Measurements from ENCODE around the gene XPO4. TPM values are rescaled to one million over a fixed set of nuclear protein-coding genes. Genes with fewer than 3 reads are reported as not detected.

Gene XPO4
- total and polyA plus RNA-seq, 2 donors (not counting 3 experiments of a cell fraction or from before 2014, with no cell fraction given) = 6.0 to 22.5 TPM

DNA sequence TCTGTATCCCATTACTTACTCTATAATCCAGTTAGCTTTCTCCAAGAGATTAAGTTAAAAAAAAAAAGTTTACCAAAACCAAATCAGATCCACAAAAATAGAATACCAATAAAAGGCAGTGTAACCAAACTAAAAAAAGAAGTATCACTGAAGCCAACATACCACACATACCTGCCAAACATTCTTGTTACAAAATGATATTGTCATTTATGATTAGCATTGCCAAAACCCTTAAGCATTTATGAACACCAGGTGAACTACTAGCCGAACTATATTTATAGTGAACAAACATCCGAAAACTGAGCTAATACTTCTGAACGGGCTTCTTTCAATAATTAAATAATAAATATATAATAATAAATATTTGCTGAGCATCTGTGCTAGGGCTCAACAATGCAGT is 69.7 kb downstream of the XPO4 start:
- Histone ChIP-seq H3K27ac (ENCODE audit: insufficient read depth, low read depth, low read length) (no peak overlapping the region), H3K4me1 (ENCODE audit: control insufficient read depth, extremely low read depth, insufficient read depth, low read length) (peaks cover 3% of the 10 kb centered on the region), H3K9ac (replicated peaks; ENCODE audit: extremely low read depth, insufficient read depth, low read length) (no peak overlapping the region), H4K20me1 (replicated peaks; ENCODE audit: control insufficient read depth, extremely low read depth, insufficient read depth, low read length) (no peaks in the 10 kb centered on the region), H3K9me1 (replicated peaks; ENCODE audit: control insufficient read depth, extremely low read depth, insufficient read depth, low read length) (no peaks in the 10 kb centered on the region), H3K79me2 (ENCODE audit: control insufficient read depth, insufficient read depth, low read length) (no peaks in the 10 kb centered on the region), H3K27me3 (ENCODE audit: control insufficient read depth in 2 of 2, insufficient read depth in 2 of 2, low read length in 2 of 2) (no peaks in the 10 kb centered on the region), H2AFZ (ENCODE audit: low read depth, low read length) (no peak overlapping the region), H3K9me3 (replicated peaks; ENCODE audit: control insufficient read depth, insufficient read depth, low read length) (no peaks in the 10 kb centered on the region), H3K4me2 (ENCODE audit: insufficient read depth, low read length) (no peak overlapping the region), H3K4me3 (replicated peaks in 1 of 3; ENCODE audit: insufficient read depth in 1 of 3, low read depth in 1 of 3, low read length in 3 of 3) (no peak overlapping the region), H3K36me3 (ENCODE audit: control insufficient read depth in 2 of 2, extremely low read depth in 1 of 2, insufficient read depth in 2 of 2, low read length in 2 of 2) (peaks cover 2 to 3% of the 10 kb centered on the region in 2 experiments)
- POLR2A ChIA-PET = no interaction called here
- CTCF ChIA-PET = interaction anchor here (0.8 to 3.4 kb wide), 10 partner anchors 11 to 340 kb away, joined by 3 to 13 read pairs (median 5); partner anchors contain the start of gene IL17D
- no peak for TF ChIP-seq MYC (IDR thresholded peaks at IDR 0.05; ENCODE audit: low read depth, low read length)
- no peak for TF ChIP-seq JUN (IDR thresholded peaks at IDR 0.05; ENCODE audit: borderline replicate concordance, insufficient read depth, insufficient read length, low read depth)
- TF ChIP-seq GATA2 (IDR thresholded peaks at IDR 0.05; ENCODE audit: insufficient read depth, insufficient read length, low read depth, low read length) = no peak
- TF ChIP-seq, protein P1, sequence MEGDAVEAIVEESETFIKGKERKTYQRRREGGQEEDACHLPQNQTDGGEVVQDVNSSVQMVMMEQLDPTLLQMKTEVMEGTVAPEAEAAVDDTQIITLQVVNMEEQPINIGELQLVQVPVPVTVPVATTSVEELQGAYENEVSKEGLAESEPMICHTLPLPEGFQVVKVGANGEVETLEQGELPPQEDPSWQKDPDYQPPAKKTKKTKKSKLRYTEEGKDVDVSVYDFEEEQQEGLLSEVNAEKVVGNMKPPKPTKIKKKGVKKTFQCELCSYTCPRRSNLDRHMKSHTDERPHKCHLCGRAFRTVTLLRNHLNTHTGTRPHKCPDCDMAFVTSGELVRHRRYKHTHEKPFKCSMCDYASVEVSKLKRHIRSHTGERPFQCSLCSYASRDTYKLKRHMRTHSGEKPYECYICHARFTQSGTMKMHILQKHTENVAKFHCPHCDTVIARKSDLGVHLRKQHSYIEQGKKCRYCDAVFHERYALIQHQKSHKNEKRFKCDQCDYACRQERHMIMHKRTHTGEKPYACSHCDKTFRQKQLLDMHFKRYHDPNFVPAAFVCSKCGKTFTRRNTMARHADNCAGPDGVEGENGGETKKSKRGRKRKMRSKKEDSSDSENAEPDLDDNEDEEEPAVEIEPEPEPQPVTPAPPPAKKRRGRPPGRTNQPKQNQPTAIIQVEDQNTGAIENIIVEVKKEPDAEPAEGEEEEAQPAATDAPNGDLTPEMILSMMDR (IDR thresholded peaks at IDR 0.05; ENCODE audit: extremely low read depth in 1 of 2, insufficient read depth in 1 of 2, low read depth in 1 of 2, low read length in 2 of 2) = no peak
- TF ChIP-seq FOS (IDR thresholded peaks at IDR 0.05; ENCODE audit: borderline replicate concordance, insufficient read depth, low read length) = no peak
- TF ChIP-seq, protein P2, sequence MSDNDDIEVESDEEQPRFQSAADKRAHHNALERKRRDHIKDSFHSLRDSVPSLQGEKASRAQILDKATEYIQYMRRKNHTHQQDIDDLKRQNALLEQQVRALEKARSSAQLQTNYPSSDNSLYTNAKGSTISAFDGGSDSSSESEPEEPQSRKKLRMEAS (IDR thresholded peaks at IDR 0.05; ENCODE audit: insufficient read depth, insufficient read length) = no peak
- intact Hi-C loops (cut with micrococcal nuclease) = no loop called here
- dilution Hi-C loops (cut with MboI; ENCODE audit: extremely low pct_ligation_motif_present, low sequenced_read_pairs) = no loop called here
- DNase-seq (ENCODE audit: low read depth, low spot score) (no peak), FAIRE-seq (no peak)
- no TSS peak for BruUV-seq (replicated peaks)

Data from endothelial cell of umbilical vein (primary cell).